ENCODE data around the gene NUDT1. TPM values are rescaled to one million over a fixed set of nuclear protein-coding genes. Genes with fewer than 3 reads are reported as not detected.

NUDT1 gene
- polyA plus RNA-seq, 1 experiment: 22.0 TPM

DNA sequence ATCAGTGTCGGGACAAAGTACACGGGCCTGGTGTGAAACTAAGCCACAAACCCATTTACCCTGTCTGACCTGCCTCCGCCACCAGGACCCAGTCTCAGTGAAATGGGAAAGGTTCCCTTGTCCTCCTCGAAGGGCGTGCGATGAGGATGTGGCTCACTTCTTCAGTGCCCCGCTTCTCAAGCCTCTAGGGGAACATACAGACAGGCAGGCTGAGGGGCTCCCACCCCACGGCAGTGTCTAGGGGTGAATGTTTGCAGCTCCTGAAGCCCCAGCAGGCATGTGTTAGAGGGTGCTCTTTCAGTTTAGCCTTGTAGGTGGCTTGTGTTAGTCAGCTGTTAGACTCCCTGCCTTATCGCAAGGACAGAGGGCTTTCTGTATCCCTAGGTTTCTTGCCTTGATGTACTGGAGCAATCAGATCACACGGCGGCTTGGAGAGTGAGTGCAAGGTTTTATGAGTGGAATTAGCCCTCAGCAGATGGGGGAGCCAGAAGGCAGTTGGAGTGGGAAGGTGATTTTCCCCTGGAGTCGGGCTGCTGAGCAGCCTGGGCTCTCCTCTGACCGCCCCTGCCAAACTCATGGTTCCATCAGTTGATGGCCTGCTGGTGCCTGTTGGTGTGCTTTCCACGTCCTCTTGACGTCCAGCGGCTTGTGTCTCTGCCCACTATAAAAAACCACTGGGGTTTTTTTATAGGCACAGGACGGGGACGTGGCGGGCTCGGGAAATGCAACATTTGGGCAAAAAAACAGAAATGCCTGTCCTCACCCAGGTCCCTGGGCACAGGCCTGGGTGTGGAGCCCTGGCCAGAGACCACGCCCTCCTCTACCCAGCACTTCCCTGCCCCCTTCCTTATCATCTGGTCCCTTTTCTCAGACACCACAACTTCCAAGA is 759 bp downstream of the NUDT1 start:
- TF ChIP-seq, protein P1, sequence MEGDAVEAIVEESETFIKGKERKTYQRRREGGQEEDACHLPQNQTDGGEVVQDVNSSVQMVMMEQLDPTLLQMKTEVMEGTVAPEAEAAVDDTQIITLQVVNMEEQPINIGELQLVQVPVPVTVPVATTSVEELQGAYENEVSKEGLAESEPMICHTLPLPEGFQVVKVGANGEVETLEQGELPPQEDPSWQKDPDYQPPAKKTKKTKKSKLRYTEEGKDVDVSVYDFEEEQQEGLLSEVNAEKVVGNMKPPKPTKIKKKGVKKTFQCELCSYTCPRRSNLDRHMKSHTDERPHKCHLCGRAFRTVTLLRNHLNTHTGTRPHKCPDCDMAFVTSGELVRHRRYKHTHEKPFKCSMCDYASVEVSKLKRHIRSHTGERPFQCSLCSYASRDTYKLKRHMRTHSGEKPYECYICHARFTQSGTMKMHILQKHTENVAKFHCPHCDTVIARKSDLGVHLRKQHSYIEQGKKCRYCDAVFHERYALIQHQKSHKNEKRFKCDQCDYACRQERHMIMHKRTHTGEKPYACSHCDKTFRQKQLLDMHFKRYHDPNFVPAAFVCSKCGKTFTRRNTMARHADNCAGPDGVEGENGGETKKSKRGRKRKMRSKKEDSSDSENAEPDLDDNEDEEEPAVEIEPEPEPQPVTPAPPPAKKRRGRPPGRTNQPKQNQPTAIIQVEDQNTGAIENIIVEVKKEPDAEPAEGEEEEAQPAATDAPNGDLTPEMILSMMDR (IDR thresholded peaks at IDR 0.05; ENCODE audit: insufficient read depth, low read depth, low read length): peak; percentile 22; the same call in 1 of the 2 replicates
- H3K36me3 ChIP-seq (ENCODE audit: control insufficient read depth, insufficient read depth, low read length): peaks cover 10% of the 10 kb centered on the region
- peak overlapping the region; percentile 87 for H3K4me3 ChIP-seq (ENCODE audit: low read depth, low read length)
- DNase-seq (ENCODE audit: low read depth): no peak
- POLR2A ChIA-PET: no interaction called here
- CTCF ChIA-PET: interaction anchor here (1.2 kb wide), 1 partner anchor 105 kb away, joined by 4 read pairs; no protein-coding TSS in a partner anchor
- H3K27me3 ChIP-seq (ENCODE audit: control insufficient read depth, insufficient read depth, low read length): no peaks in the 10 kb centered on the region

DNA sequence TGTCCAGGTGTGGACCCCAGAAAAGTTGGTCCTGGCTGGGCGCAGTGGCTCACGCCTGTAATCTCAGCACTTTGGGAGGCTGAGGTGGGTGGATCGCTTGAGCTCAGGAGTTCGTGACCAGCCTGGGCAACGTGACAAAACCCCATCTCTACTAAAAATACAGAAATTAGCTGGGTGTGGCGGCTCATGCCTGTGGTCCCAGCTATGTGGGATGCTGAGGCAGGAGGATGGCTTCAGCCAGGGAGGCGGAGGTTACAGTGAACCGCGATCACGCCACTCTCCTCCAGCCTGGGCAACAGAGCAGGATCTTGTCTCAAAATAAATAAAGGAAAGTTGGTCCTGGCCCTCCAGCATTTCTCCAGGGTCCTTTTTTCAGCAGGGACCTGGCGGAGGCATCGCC is 1.4 kb downstream of the NUDT1 start:
- CTCF ChIA-PET: no interaction called here
- H3K36me3 ChIP-seq (ENCODE audit: control insufficient read depth, insufficient read depth, low read length): peaks cover 5% of the 10 kb centered on the region
- POLR2A ChIA-PET: no interaction called here
- no peaks in the 10 kb centered on the region for H3K27me3 ChIP-seq (ENCODE audit: control insufficient read depth, insufficient read depth, low read length)
- no peak for DNase-seq (ENCODE audit: low read depth)
- no peak overlapping the region for H3K4me3 ChIP-seq (ENCODE audit: low read depth, low read length)
- TF ChIP-seq, protein P1 (IDR thresholded peaks at IDR 0.05; ENCODE audit: insufficient read depth, low read depth, low read length): no peak

DNA sequence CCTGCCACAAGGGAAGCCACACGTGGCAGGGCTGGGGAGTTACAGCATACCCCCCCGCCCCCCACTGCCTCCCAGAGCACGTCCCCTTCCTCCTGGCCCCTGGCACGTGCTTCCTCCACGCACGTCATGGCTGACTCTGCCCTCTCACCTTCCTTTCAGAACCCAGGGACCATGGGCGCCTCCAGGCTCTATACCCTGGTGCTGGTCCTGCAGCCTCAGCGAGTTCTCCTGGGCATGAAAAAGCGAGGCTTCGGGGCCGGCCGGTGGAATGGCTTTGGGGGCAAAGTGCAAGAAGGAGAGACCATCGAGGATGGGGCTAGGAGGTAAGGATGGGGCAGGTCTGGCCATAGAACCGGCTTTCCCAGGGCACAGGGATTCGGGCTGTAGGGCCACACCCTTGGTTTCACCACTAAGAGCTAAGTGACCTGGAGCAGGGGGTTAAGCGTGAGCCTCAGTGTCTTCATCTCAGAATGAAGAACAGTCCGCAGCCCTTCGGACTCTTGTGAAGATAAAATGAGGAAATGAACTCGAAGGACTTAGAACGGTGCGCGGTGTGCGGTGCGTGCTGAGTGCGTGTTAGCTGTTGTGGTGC is 2.5 kb downstream of the NUDT1 start:
- H3K27me3 ChIP-seq (ENCODE audit: control insufficient read depth, insufficient read depth, low read length): no peaks in the 10 kb centered on the region
- ChIA-PET POLR2A (no interaction called here), CTCF (interaction anchor here (2.3 kb wide), 1 partner anchor 104 kb away, joined by 11 read pairs; no protein-coding TSS in a partner anchor)
- DNase-seq (ENCODE audit: low read depth): no peak
- H3K36me3 ChIP-seq (ENCODE audit: control insufficient read depth, insufficient read depth, low read length): peaks cover under 1% of the 10 kb centered on the region; the same call in 1 of the 2 replicates
- TF ChIP-seq, protein P1 (IDR thresholded peaks at IDR 0.05; ENCODE audit: insufficient read depth, low read depth, low read length): no peak
- no peak overlapping the region for H3K4me3 ChIP-seq (ENCODE audit: low read depth, low read length)

DNA sequence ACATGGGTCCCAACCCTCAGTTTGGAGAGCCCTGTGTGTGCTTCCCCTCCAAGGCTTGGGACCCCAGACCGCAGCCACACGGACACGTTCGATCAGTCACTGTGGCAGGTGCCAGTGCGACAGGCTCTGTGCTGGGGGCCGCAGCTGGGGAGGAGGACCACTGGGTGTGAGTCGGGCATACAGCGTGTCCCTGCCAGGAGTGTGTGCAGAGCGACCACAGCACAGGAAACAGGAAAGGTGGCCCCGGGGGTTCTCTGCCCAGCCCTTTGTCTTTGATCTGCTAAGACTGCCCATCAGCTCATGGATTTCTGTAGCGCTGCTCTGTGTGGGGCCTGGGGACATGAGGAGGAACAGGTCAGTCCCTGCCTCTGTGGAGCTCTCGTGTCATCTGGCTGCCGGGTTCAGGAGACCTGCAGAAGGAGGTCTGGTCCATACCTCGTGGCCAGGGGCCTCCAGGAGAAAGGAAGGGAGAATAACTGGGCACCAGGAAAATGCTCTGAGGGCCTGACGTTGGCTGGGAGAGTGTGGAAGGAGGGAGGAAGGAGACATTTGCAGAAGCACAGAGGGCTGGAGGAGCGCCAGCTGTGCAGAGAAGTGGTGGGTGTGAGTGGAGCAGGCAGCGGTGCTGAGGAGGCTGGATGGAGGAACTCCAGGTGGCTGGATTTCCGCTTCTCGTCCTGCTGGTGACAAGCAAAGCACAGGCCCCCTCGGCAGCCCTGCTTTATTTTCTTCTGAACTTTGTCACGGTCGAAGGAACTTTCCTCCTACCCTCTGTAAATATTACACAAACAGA is 4.1 kb downstream of the NUDT1 start:
- H3K4me3 ChIP-seq (ENCODE audit: low read depth, low read length): no peak overlapping the region
- H3K36me3 ChIP-seq (ENCODE audit: control insufficient read depth, insufficient read depth, low read length): no peaks in the 10 kb centered on the region
- TF ChIP-seq, protein P1 (IDR thresholded peaks at IDR 0.05; ENCODE audit: insufficient read depth, low read depth, low read length): no peak
- H3K27me3 ChIP-seq (ENCODE audit: control insufficient read depth, insufficient read depth, low read length): no peaks in the 10 kb centered on the region
- ChIA-PET CTCF (interaction anchor here (2.3 kb wide), 1 partner anchor 102 kb away, joined by 11 read pairs; no protein-coding TSS in a partner anchor), POLR2A (no interaction called here)
- no peak for DNase-seq (ENCODE audit: low read depth)
